H1 (cell line): ENCODE measurements around the gene S100A10. TPM values are rescaled to one million over a fixed set of nuclear protein-coding genes. Genes with fewer than 3 reads are reported as not detected.

Experiments
- CTCF ChIA-PET: fragments of 300-600 bp; sonication (Branson Sonifier 250); formaldehyde crosslinking; loops from one replicate; lab custom pipeline; 2021; ENCODE audit not compliant: partially characterized antibody; lab: Charles Lee
- POLR2A ChIA-PET: fragments of 300-600 bp; sonication (Branson Sonifier 250); formaldehyde crosslinking; loops from one replicate; lab custom pipeline; 2021; ENCODE audit warnings: inconsistent platforms; ENCODE audit not compliant: partially characterized antibody; lab: Charles Lee
- DNase-seq, 2 experiments: peaks; one replicate each; pipeline versions ENCODE4 v3.0.0 to v3.0.0-alpha.2; 2010 to 2022; ENCODE audit warnings: low spot score in 2 of 2, low read depth in 1 of 2, mixed read lengths in 1 of 2
- FAIRE-seq: peaks from 2 replicates; lab custom pipeline; 2011; peaks lifted over from hg19 to GRCh38; lab: Jason Lieb, UNC
- H2AFZ ChIP-seq: 2 replicates; pipeline ENCODE4 v1.8.1; 2012; ENCODE audit warnings: low read length, inconsistent platforms
- H2AK5ac ChIP-seq: 2 replicates; pipeline ENCODE4 v1.6.1; 2013; ENCODE audit warnings: low read depth, low read length
- H2BK120ac ChIP-seq: replicated peaks from 2 replicates; pipeline ENCODE3; 2013; ENCODE audit warnings: low read depth, low read length, inconsistent platforms
- H2BK12ac ChIP-seq: 2 replicates; pipeline ENCODE4 v1.6.1; 2013; ENCODE audit warnings: low read depth, low read length
- H2BK15ac ChIP-seq: 2 replicates; pipeline ENCODE4 v1.6.1; 2013; ENCODE audit warnings: low read length
- H2BK20ac ChIP-seq: 2 replicates; pipeline ENCODE4 v1.6.1; 2013; ENCODE audit warnings: low read length
- H2BK5ac ChIP-seq: 2 replicates; pipeline ENCODE4 v1.6.1; 2013; ENCODE audit warnings: low read depth, low read length
- H3K14ac ChIP-seq: 2 replicates; pipeline ENCODE4 v1.6.1; 2013; ENCODE audit warnings: inconsistent platforms; ENCODE audit not compliant: insufficient read length
- H3K18ac ChIP-seq: 2 replicates; pipeline ENCODE4 v1.6.1; 2013; ENCODE audit warnings: low read length; ENCODE audit errors: extremely low read depth
- H3K23ac ChIP-seq: 2 replicates; pipeline ENCODE4 v1.6.1; 2013; ENCODE audit warnings: inconsistent platforms; ENCODE audit not compliant: insufficient read length
- H3K23me2 ChIP-seq: 2 replicates; pipeline ENCODE4 v1.6.1; 2013; ENCODE audit warnings: low read depth, low read length
- H3K27ac ChIP-seq: 2 replicates; pipeline ENCODE4 v1.6.1; 2011; ENCODE audit warnings: low read depth, low read length, inconsistent platforms
- H3K27me3 ChIP-seq, 4 experiments: replicated peaks in 1 of 4; 1 replicate in 1 of 4; 2 replicates in 3 of 4; pipeline versions ENCODE4 v1.6.1 to v1.8.1; 2011 to 2013; ENCODE audit warnings: low read length in 3 of 4, mild to moderate bottlenecking in 3 of 4, inconsistent platforms in 2 of 4, mixed read lengths in 2 of 4, moderate library complexity in 1 of 4; ENCODE audit not compliant: control insufficient read depth in 3 of 4, insufficient read depth in 3 of 4; ENCODE audit errors: extremely low read depth in 1 of 4
- H3K36me3 ChIP-seq, 4 experiments: 2 replicates each; pipeline versions ENCODE4 v1.6.1 to v1.8.1; 2011 to 2013; ENCODE audit warnings: mild to moderate bottlenecking in 4 of 4, low read length in 3 of 4, moderate library complexity in 2 of 4, control low read depth in 1 of 4, inconsistent platforms in 1 of 4; ENCODE audit not compliant: insufficient read depth in 4 of 4, control insufficient read depth in 2 of 4
- H3K4ac ChIP-seq: replicated peaks from 2 replicates; pipeline ENCODE3; 2013; ENCODE audit warnings: low read length, low read depth, mixed read lengths, inconsistent platforms; ENCODE audit not compliant: insufficient read length
- H3K4me1 ChIP-seq, 4 experiments: replicated peaks in 1 of 4; 1 replicate in 1 of 4; 2 replicates in 3 of 4; pipeline versions ENCODE4 v1.6.1 to v1.8.1; 2011 to 2013; ENCODE audit warnings: low read length in 3 of 4, inconsistent platforms in 2 of 4, mixed read lengths in 1 of 4; ENCODE audit not compliant: insufficient read depth in 4 of 4, control insufficient read depth in 3 of 4
- H3K4me2 ChIP-seq, 2 experiments: 2 replicates each; pipeline versions ENCODE4 v1.6.1 to v1.8.1; 2011 to 2013; ENCODE audit warnings: low read depth in 2 of 2, low read length in 2 of 2, control low read depth in 1 of 2, inconsistent platforms in 1 of 2, mild to moderate bottlenecking in 1 of 2; ENCODE audit not compliant: insufficient read depth in 1 of 2
- H3K4me3 ChIP-seq, 4 experiments: fragments of 200-600, 300-600 bp in 1 of 4; sonication (generic), shearing (Covaris generic), sonication (Bioruptor Twin) in 1 of 4; 2 replicates each; pipeline versions ENCODE4 v1.5.1 to v1.8.1; 2011 to 2016; ENCODE audit warnings: low read length in 4 of 4, low read depth in 3 of 4, control low read depth in 2 of 4, inconsistent platforms in 2 of 4, mild to moderate bottlenecking in 2 of 4, mixed read lengths in 1 of 4, moderate library complexity in 1 of 4; ENCODE audit not compliant: insufficient read depth in 2 of 4; ENCODE audit errors: extremely low read depth in 1 of 4
- H3K56ac ChIP-seq: replicated peaks from 2 replicates; pipeline ENCODE3; 2013; ENCODE audit warnings: low read depth, mild to moderate bottlenecking, mixed read lengths, low read length, inconsistent platforms; ENCODE audit not compliant: insufficient read length
- H3K79me1 ChIP-seq: 2 replicates; pipeline ENCODE4 v1.6.1; 2013; ENCODE audit warnings: low read depth, low read length, control low read depth
- H3K79me2 ChIP-seq, 2 experiments: 2 replicates each; pipeline versions ENCODE4 v1.6.1 to v1.8.1; 2012 to 2013; ENCODE audit warnings: low read length in 2 of 2, mild to moderate bottlenecking in 2 of 2, inconsistent platforms in 1 of 2; ENCODE audit not compliant: insufficient read depth in 2 of 2, control insufficient read depth in 1 of 2
- H3K9ac ChIP-seq, 4 experiments: replicated peaks in 1 of 4; 1 replicate in 1 of 4; 2 replicates in 3 of 4; pipeline versions ENCODE4 v1.6.1 to v1.8.1; 2011 to 2013; ENCODE audit warnings: low read depth in 3 of 4, low read length in 3 of 4, control low read depth in 2 of 4, mild to moderate bottlenecking in 2 of 4, moderate library complexity in 2 of 4, inconsistent platforms in 1 of 4; ENCODE audit errors: extremely low read depth in 1 of 4
- H3K9me3 ChIP-seq, 2 experiments: 2 replicates each; pipeline versions ENCODE4 v1.6.1 to v1.8.1; 2012 to 2013; ENCODE audit warnings: mild to moderate bottlenecking in 2 of 2, moderate library complexity in 2 of 2, control low read depth in 1 of 2, inconsistent platforms in 1 of 2, low read depth in 1 of 2, low read length in 1 of 2, mixed read lengths in 1 of 2; ENCODE audit not compliant: insufficient read depth in 2 of 2
- H4K20me1 ChIP-seq, 2 experiments: replicated peaks in 1 of 2; 2 replicates each; pipeline versions ENCODE3 to v1.8.1; 2011 to 2013; ENCODE audit warnings: inconsistent platforms in 2 of 2, low read length in 2 of 2, mild to moderate bottlenecking in 1 of 2; ENCODE audit not compliant: insufficient read depth in 2 of 2, control insufficient read depth in 1 of 2
- H4K5ac ChIP-seq: 2 replicates; pipeline ENCODE4 v1.6.1; 2013; ENCODE audit warnings: low read length, low read depth, mixed read lengths, inconsistent platforms; ENCODE audit not compliant: insufficient read length
- H4K8ac ChIP-seq: 2 replicates; pipeline ENCODE4 v1.8.0; 2013; ENCODE audit warnings: mild to moderate bottlenecking, moderate library complexity, low read length, inconsistent platforms; ENCODE audit not compliant: insufficient read depth; ENCODE audit errors: extremely low read depth
- H4K91ac ChIP-seq: replicated peaks from 2 replicates; pipeline ENCODE3; 2013; ENCODE audit warnings: low read length, mixed read lengths, inconsistent platforms; ENCODE audit not compliant: insufficient read length
- CTCF ChIP-seq, 3 experiments: IDR thresholded peaks; 1 replicate in 2 of 3; 2 replicates in 1 of 3; pipeline versions ENCODE4 v1.5.1 to v1.6.1; 2011; ENCODE audit warnings: low read length in 3 of 3, mild to moderate bottlenecking in 3 of 3, inconsistent platforms in 2 of 3, low read depth in 1 of 3, moderate library complexity in 1 of 3; ENCODE audit not compliant: insufficient read depth in 1 of 3; ENCODE audit errors: control extremely low read depth in 1 of 3
- E2F6 ChIP-seq: IDR thresholded peaks from 2 replicates; pipeline ENCODE4 v1.6.1; 2012; ENCODE audit warnings: inconsistent platforms
- NRF1 ChIP-seq: IDR thresholded peaks from 2 replicates; pipeline ENCODE4 v1.6.1; 2011; ENCODE audit warnings: mild to moderate bottlenecking, low read depth, low read length, improper control_type of control experiment
- RNF2 ChIP-seq: fragments of 200-900, 300-1000 bp; sonication (generic); IDR thresholded peaks from 2 replicates; pipeline ENCODE4 v1.7.1; 2016; ENCODE audit warnings: borderline replicate concordance, low read depth, mild to moderate bottlenecking, antibody characterized with exemption, low read length; ENCODE audit not compliant: poor library complexity, severe bottlenecking; ENCODE audit errors: missing control alignments
- SIN3A ChIP-seq, 2 experiments: IDR thresholded peaks in 1 of 2; conservative IDR thresholded peaks in 1 of 2; 2 replicates each; pipeline ENCODE4 v1.6.1; 2011 to 2012; ENCODE audit warnings: low read length in 2 of 2, improper control_type of control experiment in 1 of 2, low read depth in 1 of 2, mild to moderate bottlenecking in 1 of 2
- WGBS, 2 experiments: shearing (Covaris generic) in 1 of 2; methylation state at CpG; one replicate each; pipeline versions ENCODE4 v1.1.6 to v1.1.7; 2013 to 2015; ENCODE audit warnings: low lambda C conversion rate in 2 of 2, mixed read lengths in 2 of 2, inconsistent platforms in 1 of 2, low coverage in 1 of 2, missing lambda C conversion rate in 1 of 2; ENCODE audit not compliant: insufficient replicate concordance in 2 of 2, insufficient coverage in 1 of 2, insufficient read length in 1 of 2; ENCODE audit errors: extremely low coverage in 1 of 2, missing lambda C conversion rate in 1 of 2; 5-methylcytosine and 5-hydroxymethylcytosine counted together
- polyA plus RNA-seq, 7 experiments: library from polyadenylated mRNA; depleted of rRNA in 3 of 7; stranded (reverse) in 5 of 7; unstranded in 2 of 7; fragments of >200 nt in 5 of 7; fragments of 200-250 nt in 2 of 7; gene quantifications; 1 replicate in 5 of 7; 2 replicates in 1 of 7; 4 replicates in 1 of 7; pipeline versions ENCODE4 v1.2.1 to v1.2.3, GENCODE V29; 2011 to 2013; ENCODE audit warnings: missing spikeins in 2 of 7, mixed read lengths in 2 of 7
- total RNA-seq: library from RNA; stranded (reverse); fragmentation: NEBNext Ultra II Directional; extraction: Animal tissue kit (Norgen Biotek cat#: 25700); gene quantifications from 2 replicates; pipeline ENCODE4 v1.2.1, GENCODE V29; 2021

The S100A10 gene
- total and polyA plus RNA-seq, 2 of the 8 experiments (the other 6 are each of a cell fraction or from before 2014, with no cell fraction given), result 23.9 to 231 TPM

GRCh38 chr1:152034654-152035538 lies 41.2 kb upstream of the S100A10 start:
- WGBS, 2 experiments, result 7% methylated on average over 8 of the region's 8 CpGs; no CpG with 5 or more reads in 1 of the 2 experiments
- POLR2A ChIA-PET, result interaction anchor here (0.7 to 1.9 kb wide), 9 partner anchors 10 to 494 kb away, joined by 3 to 6 read pairs (median 3); partner anchors contain the start of genes C2CD4D, THEM4 and TUFT1
- no peak overlapping the region for H3K23ac ChIP-seq
- no peaks in the 10 kb centered on the region; a peak in 2 of 7 replicates for H3K27me3 ChIP-seq
- peaks cover 4 to 12% (median 6%) of the 10 kb centered on the region in 4 experiments for H3K4me1 ChIP-seq
- H4K5ac ChIP-seq, result no peak overlapping the region
- H3K18ac ChIP-seq, result no peak overlapping the region
- H2BK15ac ChIP-seq, result no peak overlapping the region
- H3K4me2 ChIP-seq, result peak overlapping the region; percentile 73 to 99
- H2BK20ac ChIP-seq, result no peak overlapping the region
- peak overlapping the region; percentile 74 to 80 (median 76); a peak in 6 of 8 replicates for H3K4me3 ChIP-seq
- H2BK12ac ChIP-seq, result no peak overlapping the region; the same call in 1 of the 2 replicates
- H3K14ac ChIP-seq, result no peak overlapping the region
- H2BK120ac ChIP-seq, result peak overlapping the region; percentile 11
- peak overlapping the region; percentile 85 for H4K91ac ChIP-seq
- peak; percentile 24 for FAIRE-seq
- no peak overlapping the region for H2AK5ac ChIP-seq
- H2BK5ac ChIP-seq, result peak overlapping the region; percentile 8; the same call in 1 of the 2 replicates
- H3K9ac ChIP-seq, result no peak overlapping the region
- peak overlapping the region; percentile 76; the same call in 1 of the 2 replicates for H2AFZ ChIP-seq
- peaks cover 3 to 18% (median 6%) of the 10 kb centered on the region in 4 experiments; a peak in 5 of 8 replicates for H3K36me3 ChIP-seq
- H3K23me2 ChIP-seq, result peaks cover 6% of the 10 kb centered on the region; the same call in 1 of the 2 replicates
- H3K79me1 ChIP-seq, result no peaks in the 10 kb centered on the region
- H3K27ac ChIP-seq, result no peak overlapping the region
- DNase-seq, result peak in 1 of 2 experiments; percentile 87
- no peak overlapping the region for H3K56ac ChIP-seq
- no peaks in the 10 kb centered on the region for H4K20me1 ChIP-seq
- H3K4ac ChIP-seq, result peak overlapping the region; percentile 61
- H3K79me2 ChIP-seq, result no peaks in the 10 kb centered on the region
- CTCF ChIA-PET, result interaction anchor here (0.7 to 4.0 kb wide), 29 partner anchors 8 to 1318 kb away, joined by 3 to 32 read pairs (median 5); partner anchors contain the start of gene S100A10
- no peaks in the 10 kb centered on the region for H3K9me3 ChIP-seq
- no peak overlapping the region for H4K8ac ChIP-seq
- TF ChIP-seq NRF1 (no peak), SIN3A (conservative IDR thresholded peaks at IDR 0.05 in 1 of 2, IDR thresholded peaks at IDR 0.05 in 1 of 2; ENCODE audit: low read depth in 1 of 2, low read length in 2 of 2) (peak in 1 of 2 experiments; percentile 46; a peak in 1 of 4 replicates), E2F6 (no peak), RNF2 (no peak), CTCF (IDR thresholded peaks at IDR 0.05; ENCODE audit: control extremely low read depth in 1 of 3, insufficient read depth in 1 of 3, low read depth in 1 of 3, low read length in 3 of 3) (peak; percentile 56 to 79 (median 73))
